T-helper 1 cell treated with Interleukin-12 subunit alpha and Interleukin-12 subunit beta and Interleukin-4 antibody, amounts not matched to agents 30 μg/mL and 1 μg/mL, for 36 hours (primary cell): ENCODE data around the gene APBB2.

ENCODE experiments used
- H3K27ac Mint-ChIP-seq: one replicate; pipeline ENCODE4 v1.8.0; 2021; ENCODE audit warnings: mild to moderate bottlenecking, mixed read lengths
- H3K27me3 Mint-ChIP-seq: one replicate; pipeline ENCODE4 v1.8.0; 2021; ENCODE audit warnings: low read depth, mixed read lengths
- H3K36me3 Mint-ChIP-seq: one replicate; pipeline ENCODE4 v1.8.0; 2021; ENCODE audit warnings: low read depth, mixed read lengths
- H3K4me1 Mint-ChIP-seq: one replicate; pipeline ENCODE4 v1.8.0; 2021; ENCODE audit warnings: low read depth, mixed read lengths
- H3K4me3 Mint-ChIP-seq: one replicate; pipeline ENCODE4 v1.8.0; 2021; ENCODE audit warnings: mild to moderate bottlenecking, moderate library complexity, mixed read lengths
- H3K9me3 Mint-ChIP-seq: one replicate; pipeline ENCODE4 v1.8.0; 2021; ENCODE audit warnings: mixed read lengths

The APBB2 gene

GRCh38 chr4:41135801-41136200, 78.5 kb downstream of the APBB2 start:
- Mint-ChIP-seq H3K36me3 (no peaks in the 10 kb centered on the region), H3K4me1 (no peaks in the 10 kb centered on the region), H3K27ac (no peak overlapping the region), H3K27me3 (peaks cover 5% of the 10 kb centered on the region), H3K4me3 (no peak overlapping the region), H3K9me3 (no peaks in the 10 kb centered on the region)

- Mint-ChIP-seq H3K4me1 (no peaks in the 10 kb centered on the region), H3K9me3 (no peaks in the 10 kb centered on the region), H3K27me3 (peaks cover 5% of the 10 kb centered on the region), H3K4me3 (no peak overlapping the region), H3K27ac (no peak overlapping the region), H3K36me3 (no peaks in the 10 kb centered on the region)
Observed at GRCh38 chr4:41134581-41134980, 79.8 kb downstream of the APBB2 start.

GRCh38 chr4:41133454-41134018, 80.8 kb downstream of the APBB2 start:
- Mint-ChIP-seq H3K27ac (no peak overlapping the region), H3K4me3 (no peak overlapping the region), H3K9me3 (no peaks in the 10 kb centered on the region), H3K27me3 (peaks cover 5% of the 10 kb centered on the region), H3K4me1 (no peaks in the 10 kb centered on the region), H3K36me3 (no peaks in the 10 kb centered on the region)

- H3K27ac Mint-ChIP-seq, result no peak overlapping the region
- H3K4me3 Mint-ChIP-seq, result no peak overlapping the region
- no peaks in the 10 kb centered on the region for H3K36me3 Mint-ChIP-seq
- no peaks in the 10 kb centered on the region for H3K9me3 Mint-ChIP-seq
- no peaks in the 10 kb centered on the region for H3K4me1 Mint-ChIP-seq
- H3K27me3 Mint-ChIP-seq, result peaks cover 5% of the 10 kb centered on the region
Observed at GRCh38 chr4:41132055-41132683, 82.2 kb downstream of the APBB2 start.

- Mint-ChIP-seq H3K36me3 (no peaks in the 10 kb centered on the region), H3K9me3 (no peaks in the 10 kb centered on the region), H3K27me3 (peaks cover 5% of the 10 kb centered on the region), H3K27ac (no peak overlapping the region), H3K4me1 (no peaks in the 10 kb centered on the region), H3K4me3 (no peak overlapping the region)
Observed at GRCh38 chr4:41129936-41130440, 84.4 kb downstream of the APBB2 start.

GRCh38 chr4:41129128-41129754, 85.1 kb downstream of the APBB2 start:
- Mint-ChIP-seq H3K27ac (no peak overlapping the region), H3K27me3 (peaks cover 5% of the 10 kb centered on the region), H3K36me3 (no peaks in the 10 kb centered on the region), H3K4me1 (no peaks in the 10 kb centered on the region), H3K4me3 (no peak overlapping the region), H3K9me3 (no peaks in the 10 kb centered on the region)

GRCh38 chr4:41125558-41126311, 88.6 kb downstream of the APBB2 start:
- no peak overlapping the region for H3K4me3 Mint-ChIP-seq
- no peaks in the 10 kb centered on the region for H3K36me3 Mint-ChIP-seq
- H3K27ac Mint-ChIP-seq, result no peak overlapping the region
- H3K27me3 Mint-ChIP-seq, result no peaks in the 10 kb centered on the region
- H3K4me1 Mint-ChIP-seq, result no peaks in the 10 kb centered on the region
- no peaks in the 10 kb centered on the region for H3K9me3 Mint-ChIP-seq

- Mint-ChIP-seq H3K4me3 (no peak overlapping the region), H3K36me3 (no peaks in the 10 kb centered on the region), H3K27ac (no peak overlapping the region), H3K9me3 (no peaks in the 10 kb centered on the region), H3K27me3 (no peaks in the 10 kb centered on the region), H3K4me1 (no peaks in the 10 kb centered on the region)
Observed at GRCh38 chr4:41124916-41125548, 89.3 kb downstream of the APBB2 start.

GRCh38 chr4:41122775-41123174, 91.6 kb downstream of the APBB2 start:
- no peaks in the 10 kb centered on the region for H3K4me1 Mint-ChIP-seq
- H3K36me3 Mint-ChIP-seq, result no peaks in the 10 kb centered on the region
- H3K9me3 Mint-ChIP-seq, result no peaks in the 10 kb centered on the region
- no peak overlapping the region for H3K27ac Mint-ChIP-seq
- H3K4me3 Mint-ChIP-seq, result no peak overlapping the region
- no peaks in the 10 kb centered on the region for H3K27me3 Mint-ChIP-seq

- Mint-ChIP-seq H3K27me3 (no peaks in the 10 kb centered on the region), H3K4me1 (no peaks in the 10 kb centered on the region), H3K27ac (no peak overlapping the region), H3K36me3 (no peaks in the 10 kb centered on the region), H3K4me3 (no peak overlapping the region), H3K9me3 (no peaks in the 10 kb centered on the region)
Observed at GRCh38 chr4:41122309-41122708, 92.0 kb downstream of the APBB2 start.

GRCh38 chr4:41121906-41122305, 92.4 kb downstream of the APBB2 start:
- H3K4me1 Mint-ChIP-seq, result no peaks in the 10 kb centered on the region
- no peaks in the 10 kb centered on the region for H3K36me3 Mint-ChIP-seq
- no peaks in the 10 kb centered on the region for H3K9me3 Mint-ChIP-seq
- H3K27ac Mint-ChIP-seq, result no peak overlapping the region
- no peaks in the 10 kb centered on the region for H3K27me3 Mint-ChIP-seq
- H3K4me3 Mint-ChIP-seq, result no peak overlapping the region

- no peak overlapping the region for H3K27ac Mint-ChIP-seq
- no peaks in the 10 kb centered on the region for H3K27me3 Mint-ChIP-seq
- H3K36me3 Mint-ChIP-seq, result no peaks in the 10 kb centered on the region
- H3K4me3 Mint-ChIP-seq, result no peak overlapping the region
- H3K9me3 Mint-ChIP-seq, result no peaks in the 10 kb centered on the region
- H3K4me1 Mint-ChIP-seq, result no peaks in the 10 kb centered on the region
Observed at GRCh38 chr4:41120297-41121217, 93.8 kb downstream of the APBB2 start.

- Mint-ChIP-seq H3K4me1 (no peaks in the 10 kb centered on the region), H3K27ac (no peak overlapping the region), H3K36me3 (no peaks in the 10 kb centered on the region), H3K4me3 (no peak overlapping the region), H3K27me3 (no peaks in the 10 kb centered on the region), H3K9me3 (no peaks in the 10 kb centered on the region)
Observed at GRCh38 chr4:41119867-41120295, 94.5 kb downstream of the APBB2 start.
